ENCODE data around the gene CPED1. TPM values are rescaled to one million over a fixed set of nuclear protein-coding genes. Genes with fewer than 3 reads are reported as not detected.

The CPED1 gene
- total and polyA plus RNA-seq, 10 of the 15 experiments (the other 5 are each of a cell fraction or from before 2014, with no cell fraction given): 0.01 to 0.77 (median 0.10) TPM; not detected in 1

GRCh38 chr7:121097577-121097976 is 109.1 kb downstream of the CPED1 start:
- H3K4me1 ChIP-seq (ENCODE audit: control insufficient read depth, insufficient read depth, low read length): no peaks in the 10 kb centered on the region
- ATAC-seq: no peak
- DNase-seq (ENCODE audit: low read depth, low spot score): no peak
- no peak for FAIRE-seq
- SMC1A ChIA-PET (ENCODE audit: uncharacterized antibody, unreplicated experiment): interaction anchor here (0.8 to 1.3 kb wide), 2 partner anchors 10 to 110 kb away, joined by 3 to 5 read pairs; no protein-coding TSS in a partner anchor
- TF ChIP-seq ZNF592 (IDR thresholded peaks at IDR 0.05): no peak
- no peak for TF ChIP-seq BACH1 (IDR thresholded peaks at IDR 0.05; ENCODE audit: borderline replicate concordance)
- no peak for TF ChIP-seq SMC3 (IDR thresholded peaks at IDR 0.05; ENCODE audit: borderline replicate concordance, low read length)
- no peak for TF ChIP-seq MTA2 (IDR thresholded peaks at IDR 0.05; ENCODE audit: low read depth)
- no peak for TF ChIP-seq CTCF (IDR thresholded peaks at IDR 0.05 in 2 of 3, conservative IDR thresholded peaks at IDR 0.05 in 1 of 3; ENCODE audit: control insufficient read depth in 2 of 3, extremely low read depth in 1 of 3, insufficient read depth in 1 of 3, low read depth in 3 of 3, low read length in 3 of 3)
- TF ChIP-seq PBX3 (IDR thresholded peaks at IDR 0.05; ENCODE audit: insufficient replicate concordance, low read depth, low read length): no peak
- TF ChIP-seq POLR2A (IDR thresholded peaks at IDR 0.05; ENCODE audit: low read depth, low read length): no peak
- TF ChIP-seq ZBTB33 (IDR thresholded peaks at IDR 0.05): no peak
- TF ChIP-seq KDM1A (IDR thresholded peaks at IDR 0.05; ENCODE audit: borderline replicate concordance): no peak
- no peak for TF ChIP-seq RBBP5 (conservative IDR thresholded peaks at IDR 0.05)
- intact Hi-C loops (cut with micrococcal nuclease; ENCODE audit: unreplicated experiment): no loop called here
- RAD21 ChIA-PET (ENCODE audit: unreplicated experiment): no interaction called here
- CTCF ChIA-PET: interaction anchor here (1.0 to 3.6 kb wide), 4 partner anchors 9 to 110 kb away, joined by 4 to 15 read pairs (median 6); partner anchors contain the start of gene CPED1
- 30% methylated on average over 4 of the region's 4 CpGs for WGBS (ENCODE audit: insufficient coverage, insufficient replicate concordance, low lambda C conversion rate, missing lambda C conversion rate)
- H3K36me3 ChIP-seq (ENCODE audit: control insufficient read depth in 2 of 2, insufficient read depth in 2 of 2, low read length in 1 of 2): no peaks in the 10 kb centered on the region
- H3K79me2 ChIP-seq (ENCODE audit: control insufficient read depth, insufficient read depth, low read length): no peaks in the 10 kb centered on the region
- H3K27ac ChIP-seq (ENCODE audit: control insufficient read depth, insufficient read depth): no peak overlapping the region
- in situ Hi-C loops (cut with MboI): no loop called here
- POLR2A ChIA-PET: no interaction called here
- no peaks in the 10 kb centered on the region for H3K9me3 ChIP-seq (replicated peaks; ENCODE audit: control insufficient read depth, insufficient read depth, low read length)
- no peak overlapping the region for H3K4me3 ChIP-seq
- H3K9ac ChIP-seq (ENCODE audit: control insufficient read depth, insufficient read depth, low read length): no peak overlapping the region
- H2AFZ ChIP-seq (ENCODE audit: control insufficient read depth, low read depth, low read length): no peak overlapping the region
- H3K4me2 ChIP-seq (ENCODE audit: control insufficient read depth, insufficient read depth): no peak overlapping the region
- no peaks in the 10 kb centered on the region for H4K20me1 ChIP-seq (ENCODE audit: control insufficient read depth, insufficient read depth)
- no TSS peak for BruUV-seq (replicated peaks)
- H3K27me3 ChIP-seq (replicated peaks in 1 of 2; ENCODE audit: control insufficient read depth in 2 of 2, insufficient read depth in 2 of 2, low read length in 1 of 2): peaks cover 0 to 2% of the 10 kb centered on the region in 2 experiments; a peak in 1 of 4 replicates
